ENCODE results near the gene YWHAH.
A peak's percentile ranks its signal among the peaks of the same experiment; 100 is the strongest.

Gene YWHAH

GRCh38 chr22:31950226-31950625 is 5.9 kb downstream of the YWHAH start:
- no peak for DNase-seq (ENCODE audit: low read depth in 2 of 2)

- no peak for DNase-seq (ENCODE audit: low read depth in 2 of 2)
Measured at GRCh38 chr22:31951194-31952093, 7.1 kb downstream of the YWHAH start.

GRCh38 chr22:31952094-31952401 is 7.7 kb downstream of the YWHAH start:
- DNase-seq (ENCODE audit: low read depth in 2 of 2): no peak

- no peak for DNase-seq (ENCODE audit: low read depth in 2 of 2)
Measured at GRCh38 chr22:31952472-31952871, 8.1 kb downstream of the YWHAH start.

- no peak for DNase-seq (ENCODE audit: low read depth in 2 of 2)
Measured at GRCh38 chr22:31953261-31953660, 8.9 kb downstream of the YWHAH start.

- no peak for DNase-seq (ENCODE audit: low read depth in 2 of 2)
Measured at GRCh38 chr22:31954535-31955523, 10.5 kb downstream of the YWHAH start.

- DNase-seq (ENCODE audit: low read depth in 2 of 2): no peak
Measured at GRCh38 chr22:31956360-31956759, 12.0 kb downstream of the YWHAH start.

- DNase-seq (ENCODE audit: low read depth in 2 of 2): no peak
Measured at GRCh38 chr22:31957970-31958594, 13.7 kb downstream of the YWHAH start.

GRCh38 chr22:31958625-31959239 is 14.4 kb downstream of the YWHAH start:
- no peak for DNase-seq (ENCODE audit: low read depth in 2 of 2)

GRCh38 chr22:31960767-31961166 is 16.4 kb downstream of the YWHAH start:
- DNase-seq (ENCODE audit: low read depth in 2 of 2): no peak

GRCh38 chr22:31962387-31963125 is 18.2 kb downstream of the YWHAH start:
- DNase-seq (ENCODE audit: low read depth in 2 of 2): no peak

GRCh38 chr22:31968022-31968421 is 23.7 kb downstream of the YWHAH start:
- no peak for DNase-seq (ENCODE audit: low read depth in 2 of 2)

GRCh38 chr22:31969789-31970489 is 25.6 kb downstream of the YWHAH start:
- DNase-seq (ENCODE audit: low read depth in 2 of 2): peak in 1 of 2 donors; percentile 40

- DNase-seq (ENCODE audit: low read depth in 2 of 2): peak; percentile 62 to 75
Measured at GRCh38 chr22:31970490-31971444, 26.4 kb downstream of the YWHAH start.

- no peak for DNase-seq (ENCODE audit: low read depth in 2 of 2)
Measured at GRCh38 chr22:31972180-31972579, 27.8 kb downstream of the YWHAH start.

- no peak for DNase-seq (ENCODE audit: low read depth in 2 of 2)
Measured at GRCh38 chr22:31973739-31974138, 29.4 kb downstream of the YWHAH start.

- DNase-seq (ENCODE audit: low read depth in 2 of 2): peak; percentile 56 to 61
Measured at GRCh38 chr22:31977141-31977841, 33.0 kb downstream of the YWHAH start.

- DNase-seq (ENCODE audit: low read depth in 2 of 2): no peak
Measured at GRCh38 chr22:31977939-31978338, 33.6 kb downstream of the YWHAH start.

GRCh38 chr22:31980628-31981027 is 36.3 kb downstream of the YWHAH start:
- no peak for DNase-seq (ENCODE audit: low read depth in 2 of 2)

All from activated CD8-positive, alpha-beta memory T cell treated with anti-CD3 and anti-CD28 coated beads for 4 hours (primary cell).